HepG2 (cell line): Measurements from ENCODE around the gene LRRC8E. TPM values are rescaled to one million over a fixed set of nuclear protein-coding genes. Genes with fewer than 3 reads are reported as not detected.

ENCODE experiments used
- ADNP ChIP-seq: sonication (generic); formaldehyde crosslinking; IDR thresholded peaks from 2 replicates; pipeline ENCODE4 v1.4.0; 2020; ENCODE audit warnings: missing genetic modification reagents
- AKAP8 ChIP-seq: sonication (generic); formaldehyde crosslinking; IDR thresholded peaks from 2 replicates; pipeline ENCODE4 v1.5.1; 2020; ENCODE audit warnings: mild to moderate bottlenecking, missing genetic modification reagents
- CENPX ChIP-seq: sonication (generic); formaldehyde crosslinking; IDR thresholded peaks from 2 replicates; pipeline ENCODE4 v1.9.0; 2021; ENCODE audit warnings: mild to moderate bottlenecking, missing genetic modification reagents, moderate library complexity
- FOXM1 ChIP-seq: sonication (generic); formaldehyde crosslinking; IDR thresholded peaks from 2 replicates; pipeline ENCODE4 v1.5.0; 2020; ENCODE audit warnings: missing genetic modification reagents
- GPN1 ChIP-seq: sonication (generic); formaldehyde crosslinking; IDR thresholded peaks from 2 replicates; pipeline ENCODE4 v1.5.1; 2020; ENCODE audit warnings: missing genetic modification reagents, borderline replicate concordance
- MBNL3 ChIP-seq: fragments of 250-450 bp; sonication (Bioruptor Pico); conservative IDR thresholded peaks from 2 replicates; pipeline ENCODE4 v1.8.0; 2022; ENCODE audit warnings: mild to moderate bottlenecking, inconsistent platforms
- NR1H2 ChIP-seq: sonication (generic); formaldehyde crosslinking; IDR thresholded peaks from 2 replicates; pipeline ENCODE4 v1.8.1; 2022; ENCODE audit warnings: low read depth, missing genetic modification reagents, borderline replicate concordance
- SALL1 ChIP-seq: sonication (generic); formaldehyde crosslinking; IDR thresholded peaks from 2 replicates; pipeline ENCODE4 v1.8.0; 2022; ENCODE audit warnings: mild to moderate bottlenecking, missing genetic modification reagents
- ZBTB4 ChIP-seq: sonication (generic); formaldehyde crosslinking; IDR thresholded peaks from 2 replicates; pipeline ENCODE4 v1.4.0; 2020; ENCODE audit warnings: missing genetic modification reagents, mild to moderate bottlenecking, borderline replicate concordance
- ZHX2 ChIP-seq, 2 experiments: sonication (generic) in 1 of 2; formaldehyde crosslinking in 1 of 2; IDR thresholded peaks; 2 replicates each; pipeline versions ENCODE4 v1.6.1 to v1.9.0; 2014 to 2022; ENCODE audit warnings: antibody characterized with exemption in 1 of 2, borderline replicate concordance in 1 of 2, inconsistent platforms in 1 of 2, low read depth in 1 of 2, missing genetic modification reagents in 1 of 2
- ZMYM3 ChIP-seq: sonication (generic); formaldehyde crosslinking; IDR thresholded peaks from 2 replicates; pipeline ENCODE4 v1.5.1; 2020; ENCODE audit warnings: mild to moderate bottlenecking, missing genetic modification reagents
- ZNF160 ChIP-seq: sonication (generic); formaldehyde crosslinking; IDR thresholded peaks from 2 replicates; pipeline ENCODE4 v1.8.0; 2022; ENCODE audit warnings: mild to moderate bottlenecking, inconsistent platforms, missing genetic modification reagents
- ZNF580 ChIP-seq: IDR thresholded peaks from 2 replicates; pipeline ENCODE4 v1.6.1; 2016; ENCODE audit warnings: low read depth, borderline replicate concordance
- ZNF687 ChIP-seq: sonication (generic); formaldehyde crosslinking; IDR thresholded peaks from 2 replicates; pipeline ENCODE4 v1.5.1; 2020; ENCODE audit warnings: mild to moderate bottlenecking, missing genetic modification reagents, moderate library complexity
- ZNF850 ChIP-seq: sonication (generic); formaldehyde crosslinking; conservative IDR thresholded peaks from 2 replicates; pipeline ENCODE4 v1.9.0; 2021; ENCODE audit warnings: mild to moderate bottlenecking, missing genetic modification reagents
- polyA plus RNA-seq, 8 experiments: library from polyadenylated mRNA; depleted of rRNA in 3 of 8; stranded (reverse) in 7 of 8; unstranded in 1 of 8; fragments of >200 nt; fragmentation: Illumina TruSeq in 4 of 8; extraction: Trizol in 4 of 8; gene quantifications; 2 replicates each; pipeline versions ENCODE4 v1.2.1 to v1.2.3, GENCODE V29; 2011 to 2016; ENCODE audit warnings: low read depth in 4 of 8, missing spikeins in 1 of 8, mixed read lengths in 1 of 8; ENCODE audit not compliant: insufficient read depth in 1 of 8
- total RNA-seq, 5 experiments: library from RNA; depleted of rRNA; stranded (reverse); fragments of >200 nt; fragmentation: Illumina TruSeq; extraction: Trizol; gene quantifications; 2 replicates each; pipeline ENCODE4 v1.2.3, GENCODE V29; 2016; ENCODE audit warnings: low read depth in 1 of 5

LRRC8E gene
- total and polyA plus RNA-seq, 2 of the 13 experiments (the other 11 are each of a cell fraction or from before 2014, with no cell fraction given), result 8.0 to 10.3 TPM

- TF ChIP-seq CENPX (CRISPR knock-in tag) (no peak), ADNP (CRISPR knock-in tag) (no peak), AKAP8 (CRISPR knock-in tag) (no peak), NR1H2 (no peak), FOXM1 (no peak), MBNL3 (no peak), ZHX2 (IDR thresholded peaks at IDR 0.05; ENCODE audit: low read depth) (0 out of 2 replicates have a peak, but pooled peaks have one; percentile 25), ZHX2 (CRISPR knock-in tag; IDR thresholded peaks at IDR 0.05; ENCODE audit: borderline replicate concordance) (no peak), GPN1 (CRISPR knock-in tag) (no peak), ZBTB4 (CRISPR knock-in tag) (no peak), ZNF160 (CRISPR knock-in tag) (no peak), ZNF687 (CRISPR knock-in tag) (peak; percentile 59), ZMYM3 (CRISPR knock-in tag) (no peak), ZNF850 (CRISPR knock-in tag) (no peak), ZNF580 (CRISPR knock-in tag) (no peak), SALL1 (CRISPR knock-in tag) (0 out of 2 replicates have a peak, but pooled peaks have one; percentile 15)
Measured at GRCh38 chr19:7864690-7865074, 23.6 kb upstream of the LRRC8E start (continued).
